Cardiac muscle cell (in vitro differentiated cells and primary cell): ENCODE results near the gene FBXO15. TPM values are rescaled to one million over a fixed set of nuclear protein-coding genes. Genes with fewer than 3 reads are reported as not detected.

Source experiments
- DNase-seq, 2 donors: peaks; one replicate each; pipeline versions ENCODE4 v3.0.0 to v3.0.0-alpha.2; 2010 to 2017; ENCODE audit warnings: low read depth in 1 of 2, low spot score in 1 of 2
- H3K27ac ChIP-seq: fragments of 200-600 bp; sonication (generic); 2 replicates; pipeline ENCODE4 v1.5.1; 2016
- H3K27me3 ChIP-seq: fragments of 200-600 bp; sonication (generic); 2 replicates; pipeline ENCODE4 v1.6.0; 2016; ENCODE audit warnings: control low read depth
- H3K36me3 ChIP-seq: fragments of 200-600 bp; sonication (generic); 2 replicates; pipeline ENCODE4 v1.5.1; 2016; ENCODE audit warnings: control low read depth
- H3K4me1 ChIP-seq: fragments of 200-600 bp; sonication (generic); 2 replicates; pipeline ENCODE4 v1.8.1; 2017; ENCODE audit warnings: low read depth, mild to moderate bottlenecking, mixed run types
- H3K4me3 ChIP-seq: fragments of 200-600 bp; sonication (generic); 2 replicates; pipeline ENCODE4 v1.5.1; 2016; ENCODE audit warnings: mild to moderate bottlenecking
- H3K9me3 ChIP-seq: fragments of 200-600 bp; sonication (generic); 2 replicates; pipeline ENCODE4 v1.5.1; 2017; ENCODE audit warnings: low read depth, mild to moderate bottlenecking, control low read depth
- CTCF ChIP-seq: IDR thresholded peaks from 2 replicates; pipeline ENCODE4 v1.5.1; 2012; ENCODE audit warnings: low read depth, mild to moderate bottlenecking, low read length
- polyA plus RNA-seq: library from polyadenylated mRNA; unstranded; fragments of >200 nt; fragmentation: Nextera tagmentation; extraction: Ambion mirVana; gene quantifications from 2 replicates; pipeline ENCODE4 v1.2.1, GENCODE V29; 2016
- total RNA-seq: library from RNA; depleted of rRNA; stranded (reverse); fragments of >200 nt; gene quantifications from 2 replicates; pipeline ENCODE4 v1.2.3, GENCODE V29; 2016

The FBXO15 gene
- total and polyA plus RNA-seq, 2 experiments from 2014 or later, result 3.5 to 4.6 TPM

GRCh38 chr18:74065366-74065765 is 82.3 kb downstream of the FBXO15 start:
- no peak for DNase-seq
- TF ChIP-seq CTCF, result no peak
- Histone ChIP-seq H3K9me3 (no peaks in the 10 kb centered on the region), H3K36me3 (no peaks in the 10 kb centered on the region), H3K4me1 (no peaks in the 10 kb centered on the region), H3K4me3 (no peak overlapping the region), H3K27ac (no peak overlapping the region), H3K27me3 (no peaks in the 10 kb centered on the region)

GRCh38 chr18:74064510-74064909 is 83.1 kb downstream of the FBXO15 start:
- no peaks in the 10 kb centered on the region for H3K4me1 ChIP-seq
- no peak overlapping the region for H3K4me3 ChIP-seq
- no peak overlapping the region for H3K27ac ChIP-seq
- DNase-seq, result no peak
- no peaks in the 10 kb centered on the region for H3K27me3 ChIP-seq
- no peak for TF ChIP-seq CTCF
- no peaks in the 10 kb centered on the region for H3K9me3 ChIP-seq
- no peaks in the 10 kb centered on the region for H3K36me3 ChIP-seq

- H3K36me3 ChIP-seq, result no peaks in the 10 kb centered on the region
- DNase-seq, result no peak
- no peak for TF ChIP-seq CTCF
- no peak overlapping the region for H3K4me3 ChIP-seq
- H3K4me1 ChIP-seq, result no peaks in the 10 kb centered on the region
- H3K27me3 ChIP-seq, result no peaks in the 10 kb centered on the region
- H3K27ac ChIP-seq, result no peak overlapping the region
- no peaks in the 10 kb centered on the region for H3K9me3 ChIP-seq
These were observed 84.1 kb downstream of the FBXO15 start for GRCh38 chr18:74063557-74063956.

GRCh38 chr18:74063023-74063422 is 84.6 kb downstream of the FBXO15 start:
- Histone ChIP-seq H3K27ac (no peak overlapping the region), H3K4me3 (no peak overlapping the region), H3K9me3 (no peaks in the 10 kb centered on the region), H3K36me3 (no peaks in the 10 kb centered on the region), H3K27me3 (no peaks in the 10 kb centered on the region), H3K4me1 (no peaks in the 10 kb centered on the region)
- DNase-seq, result no peak
- TF ChIP-seq CTCF, result no peak

GRCh38 chr18:74062037-74062436 is 85.6 kb downstream of the FBXO15 start:
- H3K27me3 ChIP-seq, result no peaks in the 10 kb centered on the region
- TF ChIP-seq CTCF, result no peak
- H3K9me3 ChIP-seq, result no peaks in the 10 kb centered on the region
- H3K27ac ChIP-seq, result no peak overlapping the region
- no peak overlapping the region for H3K4me3 ChIP-seq
- H3K4me1 ChIP-seq, result no peaks in the 10 kb centered on the region
- no peak for DNase-seq
- H3K36me3 ChIP-seq, result no peaks in the 10 kb centered on the region

DNA sequence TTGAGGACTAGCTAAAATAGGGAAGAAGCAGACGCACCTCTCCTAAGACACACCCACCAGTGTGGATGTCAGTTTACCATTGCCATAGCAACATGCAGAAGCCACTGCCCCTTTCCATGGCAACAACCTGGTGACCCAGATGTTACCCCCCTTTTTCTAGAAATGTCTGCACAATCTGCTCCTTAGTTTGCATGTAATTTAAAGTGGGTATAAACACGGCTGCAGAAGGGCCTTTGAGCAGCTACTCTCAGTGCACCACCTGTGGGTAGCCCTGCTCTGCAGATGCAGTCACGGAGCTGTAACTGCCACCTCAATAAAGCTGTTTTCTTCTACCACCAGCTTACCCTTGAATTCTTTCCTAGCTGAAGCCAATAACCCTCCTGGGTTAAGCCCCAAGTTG is 87.1 kb downstream of the FBXO15 start:
- H3K36me3 ChIP-seq, result no peaks in the 10 kb centered on the region
- TF ChIP-seq CTCF, result no peak
- no peak for DNase-seq
- no peak overlapping the region for H3K27ac ChIP-seq
- H3K4me1 ChIP-seq, result no peaks in the 10 kb centered on the region
- H3K27me3 ChIP-seq, result no peaks in the 10 kb centered on the region
- no peaks in the 10 kb centered on the region for H3K9me3 ChIP-seq
- no peak overlapping the region for H3K4me3 ChIP-seq
